GM04503 (cell line): Measurements from ENCODE around the gene FREM3.
"Not testable (repeated sequence)": the region's sequence is repeated elsewhere in the genome, so short reads cannot be mapped to it uniquely, and the experiment has no call there.

Source experiments
- DNase-seq: peaks from one replicate; pipeline ENCODE4 v3.0.0-alpha.2; 2012; ENCODE audit warnings: low read depth

FREM3 gene

GRCh38 chr4:143700416-143701352 is at the start of gene FREM3:
Gene FREM3, minus strand, starts transcription at chr4:143700675. Its CDS starts 0 bp downstream, at chr4:143700675.
- DNase-seq, result no peak

- no peak for DNase-seq
These were observed 45.4 kb upstream of the FREM3 start for GRCh38 chr4:143745874-143746273.

- no peak for DNase-seq
These were observed 43.1 kb upstream of the FREM3 start for GRCh38 chr4:143743591-143743990.

- no peak for DNase-seq
These were observed 42.4 kb upstream of the FREM3 start for GRCh38 chr4:143742834-143743233.

GRCh38 chr4:143736861-143737260 is 36.4 kb upstream of the FREM3 start:
- DNase-seq, result no peak

GRCh38 chr4:143736061-143736460 is 35.6 kb upstream of the FREM3 start:
- DNase-seq, result not testable (repeated sequence)

GRCh38 chr4:143728166-143728565 is 27.7 kb upstream of the FREM3 start:
- peak; percentile 52 for DNase-seq

- DNase-seq, result no peak
These were observed 26.2 kb upstream of the FREM3 start for GRCh38 chr4:143726714-143727113.

GRCh38 chr4:143721317-143721716 is 20.8 kb upstream of the FREM3 start:
- DNase-seq, result no peak

- not testable (repeated sequence) for DNase-seq
These were observed 18.3 kb upstream of the FREM3 start for GRCh38 chr4:143718748-143719147.

GRCh38 chr4:143713955-143714625 is 13.6 kb upstream of the FREM3 start:
- DNase-seq, result no peak

- DNase-seq, result no peak
These were observed 13.1 kb upstream of the FREM3 start for GRCh38 chr4:143713553-143713952.

- DNase-seq, result no peak
These were observed 11.7 kb upstream of the FREM3 start for GRCh38 chr4:143712155-143712550.

- DNase-seq, result no peak
These were observed 11.2 kb upstream of the FREM3 start for GRCh38 chr4:143711543-143712154.

GRCh38 chr4:143701365-143701764 is 890 bp upstream of the FREM3 start:
- DNase-seq, result no peak

- DNase-seq, result no peak
These were observed 444 bp downstream of the FREM3 start for GRCh38 chr4:143700046-143700415.

- no peak for DNase-seq
These were observed 987 bp downstream of the FREM3 start for GRCh38 chr4:143699331-143700045.

- no peak for DNase-seq
These were observed 6.6 kb downstream of the FREM3 start for GRCh38 chr4:143693856-143694255.

- DNase-seq, result no peak
These were observed 8.2 kb downstream of the FREM3 start for GRCh38 chr4:143692241-143692640.

GRCh38 chr4:143679434-143679833 is 21.0 kb downstream of the FREM3 start:
- DNase-seq, result no peak

GRCh38 chr4:143673629-143674028 is 26.8 kb downstream of the FREM3 start:
- DNase-seq, result not testable (repeated sequence)

- DNase-seq, result no peak
These were observed 31.4 kb downstream of the FREM3 start for GRCh38 chr4:143668930-143669552.
